K562 (cell line): ENCODE measurements around the gene ZMYND15. TPM values are rescaled to one million over a fixed set of nuclear protein-coding genes. Genes with fewer than 3 reads are reported as not detected.
A peak's percentile ranks its signal among the peaks of the same experiment; 100 is the strongest.

ENCODE experiments used
- AFF1 ChIP-seq, 2 experiments: fragments of 450-650 bp; IDR thresholded peaks; 2 replicates each; pipeline ENCODE4 v1.6.1; 2018; ENCODE audit warnings: mild to moderate bottlenecking in 2 of 2, low read depth in 1 of 2; ENCODE audit not compliant: partially characterized antibody in 2 of 2
- ASH1L ChIP-seq: fragments of 450-650 bp; IDR thresholded peaks from 2 replicates; pipeline ENCODE4 v1.6.1; 2018; ENCODE audit warnings: borderline replicate concordance, mild to moderate bottlenecking, low read depth; ENCODE audit not compliant: partially characterized antibody
- ATF1 ChIP-seq, 2 experiments: fragments of 450-650 bp in 1 of 2; IDR thresholded peaks; 2 replicates each; pipeline ENCODE4 v1.6.1; 2016; ENCODE audit warnings: missing compliant biosample characterization in 1 of 2, missing genetic modification characterization in 1 of 2
- CHD1 ChIP-seq: fragments of 200-600 bp; sonication (generic); IDR thresholded peaks from one replicate; pipeline ENCODE4 v1.6.1; 2012; ENCODE audit warnings: mild to moderate bottlenecking, moderate library complexity, low read length, inconsistent platforms
- CSDE1 ChIP-seq, 2 experiments: fragments of 450-650 bp; IDR thresholded peaks; 2 replicates each; pipeline ENCODE4 v1.6.1; 2016; ENCODE audit warnings: mild to moderate bottlenecking in 1 of 2
- DMBX1 ChIP-seq: fragments of 250-450 bp; sonication (Bioruptor Pico); IDR thresholded peaks from 2 replicates; pipeline ENCODE4 v1.8.0; 2022; ENCODE audit warnings: inconsistent platforms, mild to moderate bottlenecking, moderate library complexity, borderline replicate concordance
- ETV5 ChIP-seq: sonication (generic); formaldehyde crosslinking; IDR thresholded peaks from 2 replicates; pipeline ENCODE4 v1.4.0; 2020; ENCODE audit warnings: low read depth, mild to moderate bottlenecking, missing genetic modification reagents
- GATAD2A ChIP-seq: fragments of 450-650 bp; IDR thresholded peaks from 2 replicates; pipeline ENCODE4 v1.6.1; 2017
- MAZ ChIP-seq, 2 experiments: fragments of 450-650 bp in 1 of 2; sonication (generic) in 1 of 2; formaldehyde crosslinking; IDR thresholded peaks in 1 of 2; conservative IDR thresholded peaks in 1 of 2; 2 replicates each; pipeline versions ENCODE4 v1.4.0 to v1.5.0; 2020; ENCODE audit warnings: mild to moderate bottlenecking in 1 of 2, missing genetic modification reagents in 1 of 2
- MTA3 ChIP-seq: fragments of 450-650 bp; formaldehyde crosslinking; IDR thresholded peaks from 2 replicates; pipeline ENCODE4 v1.6.1; 2017; ENCODE audit warnings: mild to moderate bottlenecking, borderline replicate concordance
- NBN ChIP-seq: fragments of 450-650 bp; IDR thresholded peaks from 2 replicates; pipeline ENCODE4 v1.6.1; 2016; ENCODE audit warnings: low read depth, mild to moderate bottlenecking
- NFRKB ChIP-seq: fragments of 450-650 bp; IDR thresholded peaks from 2 replicates; pipeline ENCODE4 v1.6.1; 2016; ENCODE audit warnings: low read depth
- NFYB ChIP-seq: IDR thresholded peaks from 2 replicates; pipeline ENCODE4 v1.6.1; 2011; ENCODE audit warnings: mild to moderate bottlenecking, moderate library complexity; ENCODE audit not compliant: insufficient read length; ENCODE audit errors: extremely low read depth
- PTBP1 ChIP-seq: fragments of 200-400 bp; formaldehyde crosslinking; IDR thresholded peaks from 2 replicates; pipeline ENCODE4 v1.6.1; 2017; ENCODE audit warnings: low read depth, low read length
- RBBP5 ChIP-seq: fragments of 200-600 bp; sonication (generic); IDR thresholded peaks from 2 replicates; pipeline ENCODE4 v1.6.1; 2012; ENCODE audit warnings: borderline replicate concordance, mild to moderate bottlenecking, low read length, control low read depth, inconsistent platforms; ENCODE audit not compliant: insufficient read depth, poor library complexity, severe bottlenecking
- SIN3A ChIP-seq, 2 experiments: fragments of 150-350 bp in 1 of 2; IDR thresholded peaks; 2 replicates each; pipeline ENCODE4 v1.6.1; 2011 to 2016; ENCODE audit warnings: borderline replicate concordance in 2 of 2, low read depth in 2 of 2, low read length in 2 of 2, mild to moderate bottlenecking in 2 of 2, moderate library complexity in 2 of 2; ENCODE audit not compliant: control insufficient read depth in 1 of 2
- SNAPC5 ChIP-seq: fragments of 250-450 bp; sonication (Bioruptor Pico); IDR thresholded peaks from 2 replicates; pipeline ENCODE4 v1.8.0; 2021; ENCODE audit warnings: moderate library complexity, mild to moderate bottlenecking, inconsistent platforms
- STAG1 ChIP-seq: sonication (generic); formaldehyde crosslinking; IDR thresholded peaks from 2 replicates; pipeline ENCODE4 v1.5.0; 2020; ENCODE audit warnings: missing genetic modification reagents, borderline replicate concordance
- TFAM ChIP-seq: fragments of 250-450 bp; sonication (Bioruptor Pico); conservative IDR thresholded peaks from 2 replicates; pipeline ENCODE4 v1.5.0; 2021; ENCODE audit warnings: mild to moderate bottlenecking, moderate library complexity
- THRAP3 ChIP-seq: fragments of 450-650 bp; IDR thresholded peaks from 2 replicates; pipeline ENCODE4 v1.6.1; 2016; ENCODE audit warnings: mild to moderate bottlenecking, inconsistent platforms, borderline replicate concordance
- TRIM28 ChIP-seq: fragments of 450-650 bp; IDR thresholded peaks from 2 replicates; pipeline ENCODE4 v1.6.1; 2017
- U2AF1 ChIP-seq: fragments of 200-400 bp; formaldehyde crosslinking; optimal IDR thresholded peaks from 2 replicates; pipeline ENCODE3; 2017; ENCODE audit warnings: mild to moderate bottlenecking, low read depth, low read length, moderate library complexity
- ZNF384 ChIP-seq: IDR thresholded peaks from 2 replicates; pipeline ENCODE4 v1.6.1; 2012; ENCODE audit warnings: low read depth, low read length, improper control_type of control experiment
- ZNF431 ChIP-seq: sonication (generic); formaldehyde crosslinking; IDR thresholded peaks from 2 replicates; pipeline ENCODE4 v1.8.0; 2022; ENCODE audit warnings: mild to moderate bottlenecking, missing genetic modification reagents
- ZNF586 ChIP-seq: fragments of 450-650 bp; formaldehyde crosslinking; conservative IDR thresholded peaks from 2 replicates; pipeline ENCODE4 v1.4.0; 2020; ENCODE audit warnings: mild to moderate bottlenecking, moderate library complexity
- ZNF79 ChIP-seq: fragments of 250-450 bp; sonication (Bioruptor Pico); IDR thresholded peaks from 2 replicates; pipeline ENCODE4 v1.4.0; 2020; ENCODE audit warnings: low read depth, mild to moderate bottlenecking, moderate library complexity
- polyA plus RNA-seq, 8 experiments: library from polyadenylated mRNA; depleted of rRNA in 4 of 8; stranded (reverse) in 5 of 8; unstranded in 3 of 8; fragments of >200 nt; fragmentation: Nextera tagmentation in 2 of 8; fragmentation: Illumina TruSeq in 1 of 8; extraction: Ambion mirVana in 2 of 8; extraction: Trizol in 1 of 8; gene quantifications; 2 replicates each; pipeline versions ENCODE4 v1.2.1 to v1.2.3, GENCODE V29; 2011 to 2014; ENCODE audit warnings: inconsistent platforms in 1 of 8, missing spikeins in 1 of 8
- total RNA-seq, 7 experiments: library from RNA; depleted of rRNA in 6 of 7; stranded (reverse); fragments of >200 nt in 6 of 7; fragmentation: Illumina TruSeq in 2 of 7; extraction: Trizol in 2 of 7; gene quantifications; 2 replicates each; pipeline versions ENCODE4 v1.2.1 to v1.2.3, GENCODE V29; 2011 to 2021; ENCODE audit warnings: low replicate concordance in 1 of 7

Gene ZMYND15
- total and polyA plus RNA-seq, 9 of the 15 experiments (the other 6 are each of a cell fraction or from before 2014, with no cell fraction given): 0.09 TPM; not detected in 8

- no peak for TF ChIP-seq AFF1 (IDR thresholded peaks at IDR 0.05; ENCODE audit: low read depth in 1 of 2, partially characterized antibody in 2 of 2)
- TF ChIP-seq DMBX1 (CRISPR knock-in tag): no peak
- TF ChIP-seq NBN: no peak
- TF ChIP-seq ZNF431: peak; percentile 78
- no peak for TF ChIP-seq TRIM28
- peak; percentile 70 to 84 for TF ChIP-seq MAZ (CRISPR knock-in tag; conservative IDR thresholded peaks at IDR 0.05 in 1 of 2, IDR thresholded peaks at IDR 0.05 in 1 of 2)
- no peak for TF ChIP-seq NFYB
- TF ChIP-seq GATAD2A: 0 out of 2 replicates have a peak, but pooled peaks have one; percentile 13
- no peak for TF ChIP-seq ZNF586 (CRISPR knock-in tag)
- TF ChIP-seq CSDE1 (IDR thresholded peaks at IDR 0.05): no peak
- TF ChIP-seq MTA3: peak; percentile 90; the same call in 1 of the 2 replicates
- TF ChIP-seq RBBP5: peak; percentile 80
- no peak for TF ChIP-seq NFRKB
- TF ChIP-seq ZNF79 (CRISPR knock-in tag): no peak
- TF ChIP-seq ETV5 (CRISPR knock-in tag): peak; percentile 96
- no peak for TF ChIP-seq SIN3A (IDR thresholded peaks at IDR 0.05; ENCODE audit: borderline replicate concordance in 2 of 2, control insufficient read depth in 1 of 2, low read depth in 2 of 2, low read length in 2 of 2)
- TF ChIP-seq U2AF1: no peak
- peak; percentile 27; the same call in 1 of the 2 replicates for TF ChIP-seq ATF1 (CRISPR knock-in tag; IDR thresholded peaks at IDR 0.05)
- peak; percentile 93 for TF ChIP-seq ATF1 (tag; IDR thresholded peaks at IDR 0.05)
- TF ChIP-seq PTBP1: no peak
- peak; percentile 56; the same call in 1 of the 2 replicates for TF ChIP-seq STAG1 (CRISPR knock-in tag)
- TF ChIP-seq CHD1: no peak
- TF ChIP-seq TFAM (CRISPR knock-in tag): no peak
- no peak for TF ChIP-seq SNAPC5 (CRISPR knock-in tag)
- TF ChIP-seq ASH1L: no peak
- no peak for TF ChIP-seq ZNF384
- no peak for TF ChIP-seq THRAP3
These were observed 50.5 kb downstream of the ZMYND15 start (continued) for GRCh38 chr17:4789951-4790704.
